OCI-LY1 (cell line): ENCODE data around the gene CD69.
"Not testable (repeated sequence)": the region's sequence is repeated elsewhere in the genome, so short reads cannot be mapped to it uniquely, and the experiment has no call there.

Source experiments
- H2AFZ ChIP-seq: fragments of 200-600 bp; sonication (generic), shearing (Covaris generic); 2 replicates; pipeline ENCODE4 v1.6.0; 2014; ENCODE audit warnings: antibody characterized with exemption, mild to moderate bottlenecking, low read length
- H3F3A ChIP-seq: fragments of 200-600 bp; sonication (generic), shearing (Covaris generic); 2 replicates; pipeline ENCODE4 v1.6.0; 2014; ENCODE audit warnings: mild to moderate bottlenecking, antibody characterized with exemption, low read length, moderate library complexity; ENCODE audit not compliant: insufficient read depth
- H3K27ac ChIP-seq: fragments of 200-600 bp; sonication (generic); 2 replicates; pipeline ENCODE4 v1.5.1; 2014; ENCODE audit warnings: low read length, mixed run types, mild to moderate bottlenecking, low read depth; ENCODE audit not compliant: poor library complexity, severe bottlenecking
- H3K27me3 ChIP-seq: fragments of 200-600 bp; sonication (generic); 2 replicates; pipeline ENCODE4 v1.6.0; 2014; ENCODE audit warnings: antibody characterized with exemption, mild to moderate bottlenecking, low read length, moderate library complexity; ENCODE audit not compliant: insufficient read depth
- H3K36me3 ChIP-seq: fragments of 200-600 bp; sonication (generic); 2 replicates; pipeline ENCODE4 v1.6.1; 2014; ENCODE audit warnings: mild to moderate bottlenecking, antibody characterized with exemption, low read length, moderate library complexity, mixed read lengths; ENCODE audit not compliant: insufficient read depth
- H3K4me1 ChIP-seq: fragments of 200-600 bp; sonication (generic); 2 replicates; pipeline ENCODE4 v1.5.1; 2014; ENCODE audit warnings: mild to moderate bottlenecking, low read length, moderate library complexity; ENCODE audit not compliant: insufficient read depth, severe bottlenecking
- H3K4me2 ChIP-seq: fragments of 200-600 bp; sonication (generic), shearing (Covaris generic); 2 replicates; pipeline ENCODE4 v1.6.1; 2014; ENCODE audit warnings: low read length
- H3K4me3 ChIP-seq: fragments of 200-600 bp; sonication (generic); 2 replicates; pipeline ENCODE4 v1.5.1; 2014; ENCODE audit warnings: low read length, low read depth, mild to moderate bottlenecking, mixed read lengths; ENCODE audit not compliant: poor library complexity, severe bottlenecking
- H3K79me2 ChIP-seq: fragments of 200-600 bp; shearing (Covaris generic); 2 replicates; pipeline ENCODE4 v1.6.1; 2016; ENCODE audit warnings: mixed run types, low read length, mixed read lengths; ENCODE audit not compliant: insufficient read depth
- H3K9ac ChIP-seq: fragments of 200-600 bp; sonication (generic), shearing (Covaris generic); 2 replicates; pipeline ENCODE4 v1.6.1; 2014; ENCODE audit warnings: mild to moderate bottlenecking, low read length, mixed read lengths
- H3K9me2 ChIP-seq: fragments of 200-600 bp; sonication (generic), shearing (Covaris generic); 2 replicates; pipeline ENCODE4 v1.6.1; 2014; ENCODE audit warnings: low read depth, mild to moderate bottlenecking, low read length, mixed read lengths
- H3K9me3 ChIP-seq: fragments of 200-600 bp; shearing (Covaris generic); 2 replicates; pipeline ENCODE4 v1.6.1; 2014; ENCODE audit warnings: low read length, mixed read lengths
- H4K20me1 ChIP-seq: fragments of 200-600 bp; sonication (generic), shearing (Covaris generic); 2 replicates; pipeline ENCODE4 v1.6.0; 2016; ENCODE audit warnings: mild to moderate bottlenecking, low read length; ENCODE audit not compliant: insufficient read depth
- CTCF ChIP-seq: fragments of 200-600 bp; sonication (generic), shearing (Covaris generic); IDR thresholded peaks from 2 replicates; pipeline ENCODE4 v1.5.1; 2017; ENCODE audit warnings: mild to moderate bottlenecking, antibody characterized with exemption, low read length, moderate library complexity, mixed read lengths
- EZH2 ChIP-seq: fragments of 200-600 bp; sonication (generic), shearing (Covaris generic); IDR thresholded peaks from 2 replicates; pipeline ENCODE4 v1.8.0; 2017; ENCODE audit warnings: borderline replicate concordance, mixed run types, mild to moderate bottlenecking, antibody characterized with exemption, low read length, moderate library complexity, mixed read lengths

The CD69 gene

GRCh38 chr12:9707864-9708808, 52.6 kb downstream of the CD69 start:
- Histone ChIP-seq H3F3A (no peaks in the 10 kb centered on the region), H4K20me1 (no peaks in the 10 kb centered on the region), H3K4me1 (peaks cover 21% of the 10 kb centered on the region), H3K27me3 (no peaks in the 10 kb centered on the region), H3K9ac (peak overlapping the region; percentile 35; the same call in 1 of the 2 replicates), H3K36me3 (no peaks in the 10 kb centered on the region), H3K4me2 (peak overlapping the region; percentile 44), H3K79me2 (no peaks in the 10 kb centered on the region), H3K9me3 (no peaks in the 10 kb centered on the region), H3K4me3 (peak overlapping the region; percentile 27), H3K27ac (peak overlapping the region; percentile 71), H2AFZ (no peak overlapping the region), H3K9me2 (no peaks in the 10 kb centered on the region)
- TF ChIP-seq EZH2: no peak
- TF ChIP-seq CTCF: peak; percentile 92

- TF ChIP-seq EZH2: no peak
- no peak for TF ChIP-seq CTCF
Measured at GRCh38 chr12:9707356-9707755, 53.3 kb downstream of the CD69 start.

GRCh38 chr12:9706086-9706685, 54.5 kb downstream of the CD69 start:
- Histone ChIP-seq H3K4me2 (no peak overlapping the region), H3K36me3 (no peaks in the 10 kb centered on the region), H3K9me3 (no peaks in the 10 kb centered on the region), H3K4me1 (peaks cover 38% of the 10 kb centered on the region), H3F3A (no peaks in the 10 kb centered on the region), H3K9me2 (no peaks in the 10 kb centered on the region), H3K4me3 (no peak overlapping the region), H3K27me3 (no peaks in the 10 kb centered on the region), H2AFZ (no peak overlapping the region), H3K9ac (no peak overlapping the region), H3K79me2 (no peaks in the 10 kb centered on the region), H3K27ac (peak overlapping the region; percentile 12), H4K20me1 (no peaks in the 10 kb centered on the region)
- TF ChIP-seq CTCF: no peak
- TF ChIP-seq EZH2: no peak

More at GRCh38 chr12:9707356-9707755, 53.3 kb downstream of the CD69 start:
- no peaks in the 10 kb centered on the region for H3K9me3 ChIP-seq
- peaks cover 27% of the 10 kb centered on the region for H3K4me1 ChIP-seq
- H3K4me2 ChIP-seq: peak overlapping the region; percentile 44
- no peaks in the 10 kb centered on the region for H3K9me2 ChIP-seq
- no peak overlapping the region for H2AFZ ChIP-seq
- no peaks in the 10 kb centered on the region for H3F3A ChIP-seq
- peak overlapping the region; percentile 27 for H3K4me3 ChIP-seq
- no peaks in the 10 kb centered on the region for H3K36me3 ChIP-seq
- no peaks in the 10 kb centered on the region for H3K79me2 ChIP-seq
- H3K9ac ChIP-seq: peak overlapping the region; percentile 35; the same call in 1 of the 2 replicates
- no peaks in the 10 kb centered on the region for H4K20me1 ChIP-seq
- H3K27me3 ChIP-seq: no peaks in the 10 kb centered on the region
- peak overlapping the region; percentile 71 for H3K27ac ChIP-seq

- not testable (repeated sequence) for H3K9ac ChIP-seq, H3K4me3 ChIP-seq, H2AFZ ChIP-seq, H3K9me3 ChIP-seq, H4K20me1 ChIP-seq, H3K27ac ChIP-seq, H3K4me2 ChIP-seq, H3K36me3 ChIP-seq, H3F3A ChIP-seq, H3K27me3 ChIP-seq, H3K9me2 ChIP-seq, H3K79me2 ChIP-seq
- peaks cover 42% of the 10 kb centered on the region for H3K4me1 ChIP-seq
Measured at GRCh38 chr12:9704561-9704960, 56.1 kb downstream of the CD69 start.
